AG09309 (cell line): ENCODE results near the gene SLCO2B1.

ENCODE experiments used
- DNase-seq: peaks from one replicate; pipeline ENCODE4 v3.0.0-alpha.2; 2010; ENCODE audit warnings: low read depth
- H3K4me3 ChIP-seq: 2 replicates; pipeline ENCODE4 v1.5.1; 2011; ENCODE audit warnings: mild to moderate bottlenecking, low read depth, low read length, moderate library complexity; ENCODE audit not compliant: control insufficient read depth
- TF ChIP-seq, protein P1 (sequence below): IDR thresholded peaks from 2 replicates; pipeline ENCODE4 v1.5.1; 2011; ENCODE audit warnings: mild to moderate bottlenecking, low read depth, low read length, inconsistent platforms; ENCODE audit not compliant: insufficient read depth, control insufficient read depth; ENCODE audit errors: missing control alignments

The SLCO2B1 gene

DNA sequence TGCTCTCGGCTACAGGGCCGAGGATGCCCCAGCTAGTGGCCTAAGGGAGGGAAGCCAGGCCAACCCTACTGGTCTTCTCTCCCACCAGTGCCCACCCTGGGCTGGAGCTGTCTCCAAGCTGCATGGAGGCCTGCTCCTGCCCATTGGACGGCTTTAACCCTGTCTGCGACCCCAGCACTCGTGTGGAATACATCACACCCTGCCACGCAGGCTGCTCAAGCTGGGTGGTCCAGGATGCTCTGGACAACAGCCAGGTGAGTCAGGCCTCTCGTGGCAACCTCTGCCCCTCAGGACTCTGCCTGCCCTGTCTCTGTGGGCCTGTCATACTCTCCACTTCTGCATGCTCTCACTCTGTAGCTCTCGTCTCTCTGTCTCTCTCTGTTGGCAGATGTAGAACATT lies 45.5 kb downstream of the SLCO2B1 start:
- TF ChIP-seq, protein P1, sequence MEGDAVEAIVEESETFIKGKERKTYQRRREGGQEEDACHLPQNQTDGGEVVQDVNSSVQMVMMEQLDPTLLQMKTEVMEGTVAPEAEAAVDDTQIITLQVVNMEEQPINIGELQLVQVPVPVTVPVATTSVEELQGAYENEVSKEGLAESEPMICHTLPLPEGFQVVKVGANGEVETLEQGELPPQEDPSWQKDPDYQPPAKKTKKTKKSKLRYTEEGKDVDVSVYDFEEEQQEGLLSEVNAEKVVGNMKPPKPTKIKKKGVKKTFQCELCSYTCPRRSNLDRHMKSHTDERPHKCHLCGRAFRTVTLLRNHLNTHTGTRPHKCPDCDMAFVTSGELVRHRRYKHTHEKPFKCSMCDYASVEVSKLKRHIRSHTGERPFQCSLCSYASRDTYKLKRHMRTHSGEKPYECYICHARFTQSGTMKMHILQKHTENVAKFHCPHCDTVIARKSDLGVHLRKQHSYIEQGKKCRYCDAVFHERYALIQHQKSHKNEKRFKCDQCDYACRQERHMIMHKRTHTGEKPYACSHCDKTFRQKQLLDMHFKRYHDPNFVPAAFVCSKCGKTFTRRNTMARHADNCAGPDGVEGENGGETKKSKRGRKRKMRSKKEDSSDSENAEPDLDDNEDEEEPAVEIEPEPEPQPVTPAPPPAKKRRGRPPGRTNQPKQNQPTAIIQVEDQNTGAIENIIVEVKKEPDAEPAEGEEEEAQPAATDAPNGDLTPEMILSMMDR: no peak
- DNase-seq: no peak
- H3K4me3 ChIP-seq: no peak overlapping the region

- no peak for DNase-seq
- TF ChIP-seq, protein P1: no peak
- no peak overlapping the region for H3K4me3 ChIP-seq
Observed at GRCh38 chr11:75197512-75198277, 46.8 kb downstream of the SLCO2B1 start.

DNA sequence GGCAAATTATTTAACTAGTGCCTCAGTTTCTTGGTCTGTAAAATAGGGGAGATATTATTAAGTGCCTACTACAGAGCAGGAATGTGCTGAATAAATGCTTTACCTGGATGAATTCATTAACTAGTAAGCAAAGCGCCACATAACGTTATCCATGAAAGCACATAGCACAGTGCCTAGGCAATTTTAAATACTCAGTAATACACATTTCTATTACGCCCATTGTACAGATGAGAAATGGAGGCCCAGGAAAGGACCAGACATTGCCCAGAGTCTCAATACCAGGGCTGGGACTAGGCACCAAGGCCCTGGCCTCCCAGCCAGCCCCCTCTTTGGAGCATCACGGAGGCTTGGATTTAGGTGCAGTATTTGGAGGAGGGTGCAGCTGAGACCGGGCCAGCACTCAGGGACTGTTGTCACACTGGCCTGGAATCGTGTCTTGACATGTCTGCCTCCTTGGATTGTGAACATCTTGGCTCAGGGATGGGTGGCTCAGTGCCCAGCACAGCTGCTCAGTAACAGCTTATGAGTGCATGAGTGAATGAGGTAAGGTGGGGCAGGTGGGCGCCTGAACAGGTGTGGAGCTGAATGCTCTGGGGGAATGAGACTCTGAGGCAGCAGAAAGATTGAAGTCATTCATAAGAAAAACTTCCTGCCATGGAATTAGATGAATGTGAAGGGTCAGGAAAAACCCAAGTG lies 47.5 kb downstream of the SLCO2B1 start:
- H3K4me3 ChIP-seq: no peak overlapping the region
- no peak for DNase-seq
- TF ChIP-seq, protein P1: no peak

GRCh38 chr11:75199412-75199955 lies 48.6 kb downstream of the SLCO2B1 start:
- TF ChIP-seq, protein P1: no peak
- no peak for DNase-seq
- no peak overlapping the region for H3K4me3 ChIP-seq

GRCh38 chr11:75200051-75200450 lies 49.1 kb downstream of the SLCO2B1 start:
- no peak for DNase-seq
- no peak overlapping the region for H3K4me3 ChIP-seq
- TF ChIP-seq, protein P1: no peak

- H3K4me3 ChIP-seq: no peak overlapping the region
- DNase-seq: no peak
- TF ChIP-seq, protein P1: no peak
Observed at GRCh38 chr11:75200531-75200930, 49.6 kb downstream of the SLCO2B1 start.
